Measurements from ENCODE around the gene CYYR1. TPM values are rescaled to one million over a fixed set of nuclear protein-coding genes. Genes with fewer than 3 reads are reported as not detected.

The CYYR1 gene
- total RNA-seq, 1 donor from 2014 or later: 3.7 TPM

- no peak overlapping the region for H3K4me3 ChIP-seq (ENCODE audit: low read depth, low read length)
- no peak for DNase-seq (ENCODE audit: low read depth)
- TF ChIP-seq CTCF (conservative IDR thresholded peaks at IDR 0.05; ENCODE audit: low read depth, low read length): no peak
Measured at GRCh38 chr21:26570203-26570602, 2.9 kb downstream of the CYYR1 start.

GRCh38 chr21:26565546-26565945, 7.5 kb downstream of the CYYR1 start:
- DNase-seq (ENCODE audit: low read depth): no peak
- no peak overlapping the region for H3K4me3 ChIP-seq (ENCODE audit: low read depth, low read length)
- TF ChIP-seq CTCF (conservative IDR thresholded peaks at IDR 0.05; ENCODE audit: low read depth, low read length): no peak

GRCh38 chr21:26565111-26565510, 8.0 kb downstream of the CYYR1 start:
- no peak for DNase-seq (ENCODE audit: low read depth)
- TF ChIP-seq CTCF (conservative IDR thresholded peaks at IDR 0.05; ENCODE audit: low read depth, low read length): no peak
- H3K4me3 ChIP-seq (ENCODE audit: low read depth, low read length): no peak overlapping the region

GRCh38 chr21:26563856-26564503, 9.1 kb downstream of the CYYR1 start:
- TF ChIP-seq CTCF (conservative IDR thresholded peaks at IDR 0.05; ENCODE audit: low read depth, low read length): no peak
- DNase-seq (ENCODE audit: low read depth): no peak
- H3K4me3 ChIP-seq (ENCODE audit: low read depth, low read length): no peak overlapping the region

GRCh38 chr21:26560612-26561011, 12.5 kb downstream of the CYYR1 start:
- no peak for DNase-seq (ENCODE audit: low read depth)
- no peak for TF ChIP-seq CTCF (conservative IDR thresholded peaks at IDR 0.05; ENCODE audit: low read depth, low read length)
- no peak overlapping the region for H3K4me3 ChIP-seq (ENCODE audit: low read depth, low read length)

GRCh38 chr21:26559099-26559498, 14.0 kb downstream of the CYYR1 start:
- H3K4me3 ChIP-seq (ENCODE audit: low read depth, low read length): no peak overlapping the region
- TF ChIP-seq CTCF (conservative IDR thresholded peaks at IDR 0.05; ENCODE audit: low read depth, low read length): no peak
- no peak for DNase-seq (ENCODE audit: low read depth)

- no peak for TF ChIP-seq CTCF (conservative IDR thresholded peaks at IDR 0.05; ENCODE audit: low read depth, low read length)
- DNase-seq (ENCODE audit: low read depth): no peak
- H3K4me3 ChIP-seq (ENCODE audit: low read depth, low read length): no peak overlapping the region
Measured at GRCh38 chr21:26557106-26557505, 16.0 kb downstream of the CYYR1 start.

Measured in epithelial cell of proximal tubule (primary cell).